Measurements from ENCODE around the gene FOXL1.

DNA sequence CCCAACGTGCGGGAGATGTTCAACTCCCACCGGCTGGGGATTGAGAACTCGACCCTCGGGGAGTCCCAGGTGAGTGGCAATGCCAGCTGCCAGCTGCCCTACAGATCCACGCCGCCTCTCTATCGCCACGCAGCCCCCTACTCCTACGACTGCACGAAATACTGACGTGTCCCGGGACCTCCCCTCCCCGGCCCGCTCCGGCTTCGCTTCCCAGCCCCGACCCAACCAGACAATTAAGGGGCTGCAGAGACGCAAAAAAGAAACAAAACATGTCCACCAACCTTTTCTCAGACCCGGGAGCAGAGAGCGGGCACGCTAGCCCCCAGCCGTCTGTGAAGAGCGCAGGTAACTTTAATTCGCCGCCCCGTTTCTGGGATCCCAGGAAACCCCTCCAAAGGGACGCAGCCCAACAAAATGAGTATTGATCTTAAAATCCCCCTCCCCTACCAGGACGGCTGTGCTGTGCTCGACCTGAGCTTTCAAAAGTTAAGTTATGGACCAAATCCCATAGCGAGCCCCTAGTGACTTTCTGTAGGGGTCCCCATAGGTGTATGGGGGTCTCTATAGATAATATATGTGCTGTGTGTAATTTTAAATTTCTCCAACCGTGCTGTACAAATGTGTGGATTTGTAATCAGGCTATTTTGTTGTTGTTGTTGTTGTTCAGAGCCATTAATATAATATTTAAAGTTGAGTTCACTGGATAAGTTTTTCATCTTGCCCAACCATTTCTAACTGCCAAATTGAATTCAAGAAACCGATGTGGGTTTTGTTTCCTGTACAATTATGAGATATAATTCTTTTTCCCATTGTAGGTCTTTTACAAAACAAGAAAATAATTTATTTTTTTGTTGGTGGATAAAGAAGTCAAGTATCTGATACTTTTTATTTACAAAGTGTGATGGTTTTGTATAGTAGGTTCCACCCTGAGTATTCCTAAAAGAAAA is 9.4 kb upstream of the FOXL1 start:
- TF ChIP-seq CTCF (IDR thresholded peaks at IDR 0.05) (no peak), POLR2A (IDR thresholded peaks at IDR 0.05; ENCODE audit: low read depth) (no peak)

Measured in esophagus muscularis mucosa (tissue), 3 donors.